ENCODE results near the gene RAB31.
"Not testable (repeated sequence)": the region's sequence is repeated elsewhere in the genome, so short reads cannot be mapped to it uniquely, and the experiment has no call there.

Gene RAB31

GRCh38 chr18:9765501-9765900 is 57.4 kb downstream of the RAB31 start:
- no peak for DNase-seq (ENCODE audit: extremely low read depth, low read depth)
- TF ChIP-seq CTCF (IDR thresholded peaks at IDR 0.05; ENCODE audit: low read depth, low read length), result no peak

DNA sequence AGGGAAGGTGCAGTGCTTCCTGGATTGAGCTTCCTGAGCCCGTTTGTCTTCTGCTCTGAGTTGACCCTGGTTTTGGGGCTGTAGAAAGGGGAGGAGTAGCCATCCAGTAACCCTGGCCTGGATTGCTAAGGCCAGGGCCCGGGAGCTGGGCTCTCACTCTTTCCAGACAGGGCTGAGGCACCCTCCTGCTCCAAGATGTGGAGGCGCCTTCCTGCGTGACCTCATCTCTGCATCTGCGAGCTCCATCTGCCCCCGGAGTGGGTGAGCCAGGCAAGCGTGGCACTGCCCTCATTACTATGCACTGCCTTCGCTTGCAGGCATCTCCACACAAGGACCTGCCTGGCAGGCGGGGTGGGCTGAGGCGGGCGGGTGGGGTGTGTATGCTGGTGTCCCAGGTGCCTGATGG is 58.0 kb downstream of the RAB31 start:
- DNase-seq (ENCODE audit: extremely low read depth, low read depth), result no peak
- TF ChIP-seq CTCF (IDR thresholded peaks at IDR 0.05; ENCODE audit: low read depth, low read length), result no peak

DNA sequence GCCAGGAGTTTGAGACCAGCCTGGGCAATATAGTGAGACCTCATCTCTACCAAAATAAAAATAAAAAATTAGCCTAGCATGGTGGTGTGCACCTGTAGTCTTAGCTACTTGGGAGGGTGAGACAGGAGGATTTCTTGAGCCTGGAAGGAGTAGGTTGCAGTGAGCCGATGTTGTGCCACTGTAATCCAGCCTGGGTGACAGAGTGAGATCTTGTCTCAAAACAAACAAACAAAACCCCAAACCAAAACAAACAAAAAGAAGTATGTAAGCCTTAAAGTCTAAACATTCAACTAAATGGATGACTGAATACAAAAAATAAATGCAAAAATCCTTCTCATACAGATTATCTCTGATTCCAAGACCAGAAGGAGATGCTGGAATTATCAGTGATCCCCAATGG is 58.6 kb downstream of the RAB31 start:
- TF ChIP-seq CTCF (IDR thresholded peaks at IDR 0.05; ENCODE audit: low read depth, low read length), result no peak
- no peak for DNase-seq (ENCODE audit: extremely low read depth, low read depth)

DNA sequence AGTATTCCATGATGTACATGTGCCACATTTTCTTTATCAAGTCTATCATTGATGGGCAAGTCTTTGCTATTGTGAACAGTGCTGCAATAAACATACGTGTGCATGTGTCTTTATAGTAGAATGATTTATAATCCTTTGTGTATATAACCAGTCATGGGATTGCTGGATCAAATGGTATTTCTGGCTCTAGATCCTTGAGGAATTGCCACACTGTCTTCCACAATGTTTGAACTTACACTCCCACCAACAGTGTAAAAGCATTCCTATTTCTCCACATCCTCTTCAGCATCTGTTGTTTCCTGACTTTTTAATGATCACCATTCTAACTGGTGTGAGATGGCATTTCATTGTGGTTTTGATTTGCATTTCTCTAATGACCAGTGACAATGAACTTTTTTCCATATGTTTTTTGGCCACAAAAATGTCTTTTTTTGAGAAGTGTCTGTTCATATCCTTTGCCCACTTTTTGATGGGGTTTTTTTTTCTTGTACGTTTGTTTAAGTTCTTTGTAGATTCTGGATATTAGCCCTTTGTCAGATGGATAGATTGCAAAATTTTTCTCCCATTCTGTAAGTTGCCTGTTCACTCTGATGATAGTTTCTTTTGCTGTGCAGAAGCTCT is 60.1 kb downstream of the RAB31 start:
- not testable (repeated sequence) for DNase-seq (ENCODE audit: extremely low read depth, low read depth)

GRCh38 chr18:9770111-9770510 is 62.0 kb downstream of the RAB31 start:
- DNase-seq (ENCODE audit: extremely low read depth, low read depth), result not testable (repeated sequence)

DNA sequence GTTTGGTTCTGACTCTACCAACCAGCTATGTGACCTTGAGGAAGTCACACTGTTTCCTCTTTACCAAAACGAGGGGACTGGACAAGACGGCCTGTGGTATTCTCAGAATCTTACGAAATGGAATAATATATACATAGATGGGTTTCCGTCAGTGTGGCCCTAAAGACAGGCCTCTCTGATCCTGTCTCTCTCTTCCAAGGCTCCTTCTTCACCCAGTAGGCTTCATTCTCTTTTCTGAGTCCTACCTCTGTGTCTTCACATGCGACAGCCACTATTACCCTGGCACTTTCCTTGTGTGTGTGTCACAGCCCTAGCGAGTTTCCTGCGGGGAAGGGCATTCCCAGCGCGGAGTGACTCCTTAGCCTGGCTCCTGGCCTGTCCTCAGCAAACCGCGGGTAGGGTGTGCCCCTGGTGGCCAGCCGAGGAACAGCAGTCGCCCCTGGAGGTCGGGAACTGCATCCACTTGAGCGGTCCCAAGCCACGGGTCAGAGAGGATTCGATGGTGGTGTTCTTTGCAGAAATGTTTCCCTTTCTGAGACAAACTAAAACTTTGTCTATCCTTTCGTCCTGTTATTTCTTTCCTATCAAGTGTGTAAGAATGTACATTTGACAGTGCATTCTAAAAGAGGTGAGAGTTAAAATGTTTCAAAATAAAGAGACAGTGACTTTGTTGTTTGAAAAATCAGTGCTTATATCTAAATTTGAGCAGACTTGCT is 63.3 kb downstream of the RAB31 start:
- peak; percentile 75 for TF ChIP-seq CTCF (IDR thresholded peaks at IDR 0.05; ENCODE audit: low read depth, low read length)
- DNase-seq (ENCODE audit: extremely low read depth, low read depth), result no peak

- DNase-seq (ENCODE audit: extremely low read depth, low read depth), result no peak
- no peak for TF ChIP-seq CTCF (IDR thresholded peaks at IDR 0.05; ENCODE audit: low read depth, low read length)
These were observed 64.0 kb downstream of the RAB31 start for GRCh38 chr18:9771977-9772660.

DNA sequence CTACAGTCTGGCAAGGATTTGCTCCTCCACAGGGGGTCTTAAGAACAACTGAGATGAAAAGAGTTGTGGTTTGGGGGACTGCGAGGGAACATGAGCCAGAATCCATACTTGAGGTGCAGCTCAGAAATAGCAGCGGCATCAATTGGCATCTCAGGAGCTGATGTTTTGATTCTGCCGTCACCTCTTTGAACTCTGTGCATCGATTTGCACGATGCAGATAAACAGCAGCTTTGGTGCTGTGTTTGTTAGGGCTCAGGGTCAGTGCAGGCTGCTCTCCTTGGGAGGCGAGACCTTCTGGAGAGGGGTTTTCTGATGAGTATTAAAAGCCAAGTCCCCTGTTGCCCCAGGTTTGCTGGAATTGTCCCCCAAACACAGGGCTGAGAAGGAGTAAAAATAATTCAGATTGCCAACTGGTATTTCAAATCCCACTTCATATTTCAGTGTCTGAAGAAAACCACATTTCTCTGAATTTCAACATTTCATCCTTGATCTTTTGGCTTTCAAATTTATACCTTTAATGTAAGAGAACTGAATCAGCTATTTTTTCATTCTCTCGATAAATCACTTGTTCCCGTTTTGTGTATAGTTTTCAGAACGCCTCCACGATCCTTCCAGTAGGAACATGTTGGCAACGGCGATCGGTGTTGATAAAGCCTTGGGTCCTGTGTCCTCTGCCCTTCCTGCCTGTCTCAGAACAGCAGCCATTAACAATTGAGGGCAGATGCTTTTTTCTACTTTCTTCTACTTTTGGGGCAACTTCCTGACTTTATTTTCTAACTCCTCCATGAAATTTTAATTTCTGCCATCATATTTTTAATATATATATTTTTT is 65.0 kb downstream of the RAB31 start:
- no peak for DNase-seq (ENCODE audit: extremely low read depth, low read depth)
- TF ChIP-seq CTCF (IDR thresholded peaks at IDR 0.05; ENCODE audit: low read depth, low read length), result no peak

Data from AG09319 (cell line).